IMR-90 (cell line): ENCODE measurements around the gene CAMTA2. TPM values are rescaled to one million over a fixed set of nuclear protein-coding genes. Genes with fewer than 3 reads are reported as not detected.
A peak's percentile ranks its signal among the peaks of the same experiment; 100 is the strongest.

Experiments used
- ATAC-seq: fragments of 200-7000 bp; cut with Tn5 transposase; 2 replicates; pipeline ENCODE4 v1.9.1; 2020; ENCODE audit warnings: low read depth, mild to moderate bottlenecking, moderate library complexity
- BruUV-seq: library from RNA; stranded (reverse); fragments of 400-500 nt; replicated peaks from 2 replicates; lab custom pipeline; 2021; lab: Mats Ljungman, UMichigan
- CTCF ChIA-PET: fragments of 300-600 bp; formaldehyde crosslinking; extraction: SDS; loops from one replicate; lab custom pipeline; 2021; ENCODE audit warnings: antibody characterized with exemption; lab: Yijun Ruan, JAX
- POLR2A ChIA-PET: fragments of 300-600 bp; sonication (Branson Sonifier 250); formaldehyde crosslinking; loops from one replicate; lab custom pipeline; 2022; ENCODE audit warnings: antibody characterized with exemption; ENCODE audit not compliant: unreplicated experiment; lab: Charles Lee
- DNase-seq: peaks from one replicate; pipeline ENCODE4 v3.0.0; 2013
- H2AFZ ChIP-seq: replicated peaks from 2 replicates; pipeline ENCODE3; 2013; ENCODE audit warnings: low read length, mild to moderate bottlenecking; ENCODE audit not compliant: poor library complexity
- H2AK5ac ChIP-seq: 2 replicates; pipeline ENCODE4 v1.6.1; 2013; ENCODE audit warnings: low read depth, low read length, inconsistent platforms
- H2AK9ac ChIP-seq: replicated peaks from 2 replicates; pipeline ENCODE3; 2013; ENCODE audit warnings: mild to moderate bottlenecking, low read depth, low read length, moderate library complexity; ENCODE audit not compliant: poor library complexity
- H2BK120ac ChIP-seq: 2 replicates; pipeline ENCODE4 v1.6.1; 2013; ENCODE audit warnings: low read depth, low read length, inconsistent platforms
- H2BK15ac ChIP-seq: 3 replicates; pipeline ENCODE4 v1.6.1; 2013; ENCODE audit warnings: low read depth, low read length, inconsistent platforms
- H2BK20ac ChIP-seq: 2 replicates; pipeline ENCODE4 v1.6.1; 2013; ENCODE audit warnings: low read depth, mild to moderate bottlenecking, inconsistent platforms, low read length, moderate library complexity
- H2BK5ac ChIP-seq: 2 replicates; pipeline ENCODE4 v1.6.1; 2013; ENCODE audit warnings: mild to moderate bottlenecking, low read depth, low read length, inconsistent platforms; ENCODE audit not compliant: poor library complexity, severe bottlenecking
- H3K14ac ChIP-seq: replicated peaks from 2 replicates; pipeline ENCODE4 v1.6.1; 2013; ENCODE audit warnings: low read depth, low read length, inconsistent platforms
- H3K18ac ChIP-seq: 2 replicates; pipeline ENCODE4 v1.6.1; 2013; ENCODE audit warnings: low read depth, low read length, control low read depth
- H3K23ac ChIP-seq: 2 replicates; pipeline ENCODE4 v1.6.1; 2013; ENCODE audit warnings: low read depth, low read length, inconsistent platforms
- H3K27ac ChIP-seq: 2 replicates; pipeline ENCODE4 v1.5.1; 2013; ENCODE audit warnings: mild to moderate bottlenecking, control low read depth, low read length; ENCODE audit not compliant: insufficient read depth
- H3K27me3 ChIP-seq: 2 replicates; pipeline ENCODE4 v1.6.1; 2013; ENCODE audit warnings: low read length; ENCODE audit not compliant: control insufficient read depth, insufficient read depth
- H3K36me3 ChIP-seq: 2 replicates; pipeline ENCODE4 v1.6.1; 2013; ENCODE audit warnings: low read length, mixed read lengths; ENCODE audit not compliant: control insufficient read depth, insufficient read depth
- H3K4ac ChIP-seq: 2 replicates; pipeline ENCODE4 v1.6.1; 2013; ENCODE audit warnings: low read depth, low read length, inconsistent platforms
- H3K4me1 ChIP-seq: 2 replicates; pipeline ENCODE4 v1.6.1; 2013; ENCODE audit warnings: low read length, mixed read lengths; ENCODE audit not compliant: control insufficient read depth, insufficient read depth
- H3K4me2 ChIP-seq: 2 replicates; pipeline ENCODE4 v1.6.1; 2013; ENCODE audit warnings: low read depth, mild to moderate bottlenecking, control low read depth, low read length, moderate library complexity
- H3K4me3 ChIP-seq: 2 replicates; pipeline ENCODE4 v1.5.1; 2013; ENCODE audit warnings: low read depth, mild to moderate bottlenecking, control low read depth, low read length, moderate library complexity; ENCODE audit not compliant: insufficient read depth
- H3K56ac ChIP-seq: 2 replicates; pipeline ENCODE4 v1.6.1; 2013; ENCODE audit warnings: low read length, inconsistent platforms; ENCODE audit not compliant: insufficient read depth; ENCODE audit errors: extremely low read depth
- H3K79me1 ChIP-seq, 2 experiments: 2 replicates each; pipeline ENCODE4 v1.6.1; 2013; ENCODE audit warnings: low read length in 2 of 2, inconsistent platforms in 1 of 2, low read depth in 1 of 2
- H3K9ac ChIP-seq: 2 replicates; pipeline ENCODE4 v1.6.1; 2013; ENCODE audit warnings: low read depth, low read length, control low read depth
- H3K9me1 ChIP-seq: 2 replicates; pipeline ENCODE4 v1.6.1; 2013; ENCODE audit warnings: low read length, inconsistent platforms; ENCODE audit not compliant: insufficient read depth
- H3K9me3 ChIP-seq: 2 replicates; pipeline ENCODE4 v1.6.1; 2013; ENCODE audit warnings: low read length; ENCODE audit not compliant: control insufficient read depth, insufficient read depth
- H4K20me1 ChIP-seq: 2 replicates; pipeline ENCODE4 v1.6.1; 2013; ENCODE audit warnings: low read length, inconsistent platforms; ENCODE audit not compliant: insufficient read depth
- H4K5ac ChIP-seq: 2 replicates; pipeline ENCODE4 v1.6.1; 2013; ENCODE audit warnings: mild to moderate bottlenecking, low read depth, low read length, control low read depth
- H4K8ac ChIP-seq, 2 experiments: 2 replicates each; pipeline ENCODE4 v1.6.1; 2013; ENCODE audit warnings: low read depth in 2 of 2, low read length in 2 of 2, control low read depth in 1 of 2, inconsistent platforms in 1 of 2
- H4K91ac ChIP-seq: 2 replicates; pipeline ENCODE4 v1.6.1; 2013; ENCODE audit warnings: low read depth, low read length, inconsistent platforms; ENCODE audit not compliant: insufficient read depth
- BHLHE40 ChIP-seq: fragments of 150-350 bp; IDR thresholded peaks from 2 replicates; pipeline ENCODE4 v1.6.1; 2016; ENCODE audit warnings: mild to moderate bottlenecking, low read depth, low read length
- MAZ ChIP-seq: IDR thresholded peaks from 2 replicates; pipeline ENCODE4 v1.6.1; 2012; ENCODE audit warnings: low read depth, mild to moderate bottlenecking, low read length, improper control_type of control experiment, moderate library complexity, borderline replicate concordance
- WGBS, 2 experiments: methylation state at CpG; one replicate each; pipeline versions ENCODE4 v1.1.5 to v1.1.7; 2013; ENCODE audit warnings: missing lambda C conversion rate in 2 of 2; ENCODE audit not compliant: insufficient read length in 1 of 2; ENCODE audit errors: extremely low coverage in 2 of 2; 5-methylcytosine and 5-hydroxymethylcytosine counted together
- dilution Hi-C: fragments of 300-500 bp; cut with HindIII; formaldehyde crosslinking; loops from one replicate; pipeline ENCODE4 v1.14.3; 2018; ENCODE audit warnings: low sequenced_read_pairs; ENCODE audit not compliant: unreplicated experiment
- in situ Hi-C: fragments of 300-500 bp; cut with MboI; formaldehyde crosslinking; loops from 3 replicates; pipeline ENCODE4 v1.14.3; 2019; ENCODE audit warnings: low sequenced_read_pairs, inconsistent platforms, mixed read lengths
- intact Hi-C: fragments of 100-400 bp; cut with micrococcal nuclease; formaldehyde crosslinking; loops from 2 replicates; pipeline ENCODE4 v1.10.0; 2022
- polyA plus RNA-seq, 3 experiments: library from polyadenylated mRNA; depleted of rRNA; stranded (reverse); fragments of >200 nt; gene quantifications; 2 replicates each; pipeline ENCODE4 v1.2.3, GENCODE V29; 2012; ENCODE audit warnings: low replicate concordance in 1 of 3
- total RNA-seq: library from RNA; depleted of rRNA; stranded (reverse); fragments of >200 nt; gene quantifications from 2 replicates; pipeline ENCODE4 v1.2.3, GENCODE V29; 2012
- TF ChIP-seq, protein P1 (sequence below): fragments of 150-350 bp; IDR thresholded peaks from 2 replicates; pipeline ENCODE4 v1.6.1; 2017; ENCODE audit warnings: mild to moderate bottlenecking, antibody characterized with exemption, low read length, low read depth

The CAMTA2 gene
- total and polyA plus RNA-seq, 2 of the 4 experiments (the other 2 are of a cell fraction): 1.4 to 54.7 TPM

- H3K9me3 ChIP-seq: no peaks in the 10 kb centered on the region
- no peak overlapping the region for H3K56ac ChIP-seq
- peak overlapping the region; percentile 54; the same call in 1 of the 2 replicates for H3K23ac ChIP-seq
- peak overlapping the region; percentile 82 for H2BK20ac ChIP-seq
- H4K5ac ChIP-seq: peak overlapping the region; percentile 58
- H3K79me1 ChIP-seq: peaks cover 12 to 27% of the 10 kb centered on the region in 2 experiments; a peak in 3 of 4 replicates
- peaks cover 27% of the 10 kb centered on the region; the same call in 1 of the 2 replicates for H3K9me1 ChIP-seq
- dilution Hi-C loops: no loop called here
- peak overlapping the region; percentile 79 for H3K27ac ChIP-seq
- H2BK5ac ChIP-seq: peak overlapping the region; percentile 88
- in situ Hi-C loops: no loop called here
- peak overlapping the region; percentile 84 for H2AFZ ChIP-seq
- H3K27me3 ChIP-seq: no peaks in the 10 kb centered on the region
- H3K4me2 ChIP-seq: no peak overlapping the region
- peaks cover 28% of the 10 kb centered on the region for H3K4me1 ChIP-seq
- H4K8ac ChIP-seq: peak overlapping the region; percentile 56 to 91; a peak in 3 of 4 replicates
- no peak overlapping the region; the same call in 1 of the 2 replicates for H3K9ac ChIP-seq
- peak overlapping the region; percentile 78 for H4K91ac ChIP-seq
- ChIA-PET CTCF (interaction anchor here (0.7 kb wide), 1 partner anchor 78 kb away, joined by 3 read pairs; no protein-coding TSS in a partner anchor), POLR2A (interaction anchor here (0.7 to 1.2 kb wide), 2 partner anchors 9 to 14 kb away, joined by 3 to 8 read pairs; partner anchors contain the start of gene SPAG7)
- peak overlapping the region; percentile 42; the same call in 1 of the 3 replicates for H2BK15ac ChIP-seq
- DNase-seq (peak; percentile 76), ATAC-seq (peak; percentile 12)
- H3K36me3 ChIP-seq: peaks cover 2% of the 10 kb centered on the region
- H3K18ac ChIP-seq: peak overlapping the region; percentile 28
- peak overlapping the region; percentile 90 for H3K4ac ChIP-seq
- intact Hi-C loops: no loop called here
- WGBS, 2 experiments: 40% methylated on average over 3 of the region's 14 CpGs; no CpG with 5 or more reads in 1 of the 2 experiments
- peaks cover 2% of the 10 kb centered on the region for H4K20me1 ChIP-seq
- H2AK5ac ChIP-seq: peak overlapping the region; percentile 86
- BruUV-seq: no TSS peak
- peak overlapping the region; percentile 94 for H2BK120ac ChIP-seq
- no peak overlapping the region for H3K4me3 ChIP-seq
- H2AK9ac ChIP-seq: peak overlapping the region; percentile 89
- TF ChIP-seq MAZ: peak; percentile 82
- TF ChIP-seq BHLHE40: 0 out of 2 replicates have a peak, but pooled peaks have one; percentile 2
- TF ChIP-seq, protein P1, sequence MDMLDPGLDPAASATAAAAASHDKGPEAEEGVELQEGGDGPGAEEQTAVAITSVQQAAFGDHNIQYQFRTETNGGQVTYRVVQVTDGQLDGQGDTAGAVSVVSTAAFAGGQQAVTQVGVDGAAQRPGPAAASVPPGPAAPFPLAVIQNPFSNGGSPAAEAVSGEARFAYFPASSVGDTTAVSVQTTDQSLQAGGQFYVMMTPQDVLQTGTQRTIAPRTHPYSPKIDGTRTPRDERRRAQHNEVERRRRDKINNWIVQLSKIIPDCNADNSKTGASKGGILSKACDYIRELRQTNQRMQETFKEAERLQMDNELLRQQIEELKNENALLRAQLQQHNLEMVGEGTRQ: no peak
- H3K14ac ChIP-seq: peak overlapping the region; percentile 96
Observed at GRCh38 chr17:4953451-4953961, 34.0 kb downstream of the CAMTA2 start.
